ENCODE results near the gene MUC5AC. TPM values are rescaled to one million over a fixed set of nuclear protein-coding genes. Genes with fewer than 3 reads are reported as not detected.

The MUC5AC gene
- total RNA-seq, 1 donor from 2014 or later: not detected

Other genes starting within 250 kb of the MUC5AC start
- gene CHID1, start 247.1 kb upstream of the MUC5AC start, total RNA-seq: 48.3 TPM
- 53.5 TPM for gene AP2A2, start 232.1 kb upstream of the MUC5AC start, total RNA-seq
- not detected for gene MUC6, start 121.2 kb upstream of the MUC5AC start, total RNA-seq
- gene MUC2, start 83.1 kb upstream of the MUC5AC start, total RNA-seq: not detected
- gene MUC5B, start 65.1 kb downstream of the MUC5AC start, total RNA-seq: not detected
- 49.9 TPM for gene TOLLIP, start 151.7 kb downstream of the MUC5AC start, total RNA-seq
- gene BRSK2, start 232.0 kb downstream of the MUC5AC start, total RNA-seq: 0.67 TPM